ENCODE measurements around the gene TUBGCP2.
"Not testable (repeated sequence)": the region's sequence is repeated elsewhere in the genome, so short reads cannot be mapped to it uniquely, and the experiment has no call there.

Gene TUBGCP2

DNA sequence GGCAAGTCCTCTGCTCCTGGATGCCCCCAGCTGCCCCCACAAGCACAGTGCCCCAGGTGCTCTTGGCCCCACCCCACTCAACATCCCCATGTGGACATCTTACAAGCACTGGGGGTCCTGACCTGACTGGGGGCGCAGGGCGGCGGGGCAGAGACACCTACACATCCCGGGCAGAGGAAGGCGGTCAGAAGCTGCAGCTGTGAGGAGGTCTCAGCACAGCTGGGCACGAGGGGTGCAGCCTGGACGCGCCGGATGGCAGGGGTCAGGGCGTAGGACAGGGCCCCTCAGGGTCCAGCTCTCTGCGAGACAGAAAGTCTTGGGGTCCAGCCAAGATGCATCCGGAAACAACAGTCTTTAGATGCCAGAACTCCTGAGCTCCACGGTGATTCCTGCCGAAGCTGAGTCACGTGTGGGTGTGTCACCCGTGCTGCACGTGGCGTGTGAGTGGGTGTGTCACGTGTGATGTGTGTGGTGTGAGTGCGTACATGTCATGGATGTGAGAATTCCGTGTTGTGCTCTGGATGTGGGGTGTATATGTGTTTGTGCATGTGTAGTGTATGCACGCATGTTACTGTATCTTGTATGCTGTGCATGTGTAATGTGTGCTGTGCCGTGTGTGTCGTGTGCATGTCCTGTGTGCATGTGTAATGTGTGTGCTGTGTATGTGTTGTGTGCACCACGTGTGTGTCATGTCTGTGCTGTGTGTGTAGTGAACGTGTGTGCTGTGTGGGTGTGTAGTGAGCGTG, 65.9 kb downstream of the TUBGCP2 start:
- no peak for DNase-seq

DNA sequence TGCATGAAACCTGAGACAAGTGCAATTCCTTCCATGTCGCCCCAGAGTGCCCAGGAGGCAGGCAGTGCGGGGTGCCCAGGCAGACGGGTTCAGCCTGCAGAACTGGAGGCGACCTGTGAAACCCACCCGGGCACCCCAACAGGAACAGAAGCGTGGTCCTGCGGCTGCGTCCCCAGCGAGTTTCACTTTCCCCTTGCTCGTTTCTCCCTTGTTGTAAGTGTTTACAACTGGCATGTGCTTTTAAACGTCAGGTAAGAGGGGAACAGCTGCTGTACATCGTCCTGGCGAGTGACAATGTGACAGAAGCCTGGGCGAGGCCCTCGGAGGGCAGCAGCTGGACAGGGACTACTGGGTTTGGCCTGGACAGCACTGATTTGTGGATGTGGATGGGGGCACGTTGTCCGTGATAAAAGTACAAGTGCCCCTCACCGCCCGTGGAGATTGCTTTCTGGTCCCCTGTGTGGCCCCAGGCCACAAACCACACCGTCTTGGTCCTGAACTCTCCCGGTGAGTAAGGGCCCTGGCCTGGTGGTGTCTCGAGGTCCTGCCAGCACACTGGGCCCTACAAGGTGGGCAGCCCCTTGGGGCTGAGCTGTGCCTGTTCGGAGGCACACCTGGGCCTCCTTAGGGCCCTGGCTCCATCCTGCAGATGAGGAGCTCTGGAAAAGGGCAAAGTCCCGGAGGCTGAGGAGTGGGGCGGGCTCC, 67.0 kb downstream of the TUBGCP2 start:
- DNase-seq = no peak

DNA sequence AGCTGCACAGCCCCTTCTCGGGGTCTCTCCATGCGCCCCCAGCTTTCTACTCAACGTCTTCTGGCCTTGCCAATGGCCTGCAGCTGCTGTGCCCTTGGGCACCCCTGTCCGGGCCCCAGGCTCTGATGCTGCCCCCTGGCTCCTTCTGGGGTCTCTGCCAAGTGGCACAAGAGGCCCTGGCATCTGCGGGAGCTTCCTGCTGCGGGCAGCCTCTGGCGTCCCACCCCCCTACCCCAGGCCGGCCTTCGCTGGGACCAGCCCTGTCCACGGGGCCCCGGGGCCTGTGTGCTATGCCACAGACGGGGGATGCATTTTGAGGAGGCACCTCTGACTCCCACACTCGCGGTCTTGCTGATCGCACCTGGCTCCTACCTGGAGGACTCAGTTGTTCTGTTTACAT, 68.7 kb downstream of the TUBGCP2 start:
- no peak for DNase-seq

DNA sequence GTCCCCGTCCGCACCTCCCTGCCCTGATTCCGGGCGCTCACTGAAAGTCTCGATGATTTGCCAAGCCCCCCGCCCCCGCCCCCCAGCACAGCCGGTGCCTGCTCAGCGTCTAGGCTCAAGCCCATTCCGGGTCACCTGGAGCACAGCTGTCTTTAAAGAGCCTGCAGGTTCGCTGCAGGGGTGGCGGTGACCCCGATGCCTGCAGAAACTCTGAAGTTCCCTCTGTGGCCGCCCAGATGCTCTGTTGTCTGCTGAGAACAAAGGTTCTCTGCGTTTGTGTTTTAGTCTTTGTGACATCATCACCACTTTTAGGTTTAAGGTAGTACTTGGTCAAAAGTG, 70.2 kb downstream of the TUBGCP2 start:
- DNase-seq = no peak

DNA sequence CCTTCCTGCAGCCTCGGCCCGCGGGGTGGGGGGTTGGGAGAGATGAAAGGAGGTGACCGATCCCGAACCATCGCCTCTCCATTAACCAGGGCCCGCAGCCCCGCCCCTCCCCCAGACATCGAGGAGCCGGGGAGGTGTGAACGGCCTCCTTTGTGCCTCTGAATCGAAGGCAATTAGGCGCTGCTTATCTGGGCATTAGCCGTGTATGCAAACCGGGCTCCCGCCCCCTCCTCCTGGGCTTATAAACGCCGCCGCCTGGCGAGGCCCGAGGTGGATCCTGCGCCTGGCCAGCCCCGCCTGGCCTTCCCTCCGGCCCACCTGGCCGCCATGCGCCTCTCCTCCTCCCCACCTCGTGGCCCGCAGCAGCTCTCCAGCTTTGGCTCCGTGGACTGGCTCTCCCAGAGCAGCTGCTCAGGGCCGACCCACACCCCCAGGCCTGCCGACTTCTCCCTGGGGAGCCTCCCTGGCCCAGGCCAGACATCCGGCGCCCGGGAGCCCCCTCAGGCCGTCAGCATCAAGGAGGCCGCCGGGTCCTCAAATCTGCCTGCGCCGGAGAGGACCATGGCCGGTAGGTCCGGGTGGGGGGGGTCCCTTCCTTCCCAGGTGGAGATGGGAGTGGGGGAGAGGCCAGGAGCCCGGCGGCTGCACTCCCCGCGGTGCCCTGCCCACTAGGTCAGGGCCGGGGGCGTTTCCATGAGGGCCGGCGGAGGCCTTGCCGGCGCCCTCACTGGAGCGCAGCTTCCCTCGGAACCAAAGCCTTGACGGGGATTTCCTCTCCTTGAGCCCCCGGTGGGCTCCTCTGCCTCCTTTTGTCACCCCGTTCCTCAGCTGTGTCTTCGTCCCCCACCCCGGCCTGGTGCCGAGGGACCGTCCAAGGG, 70.8 kb downstream of the TUBGCP2 start, which contains the start of gene VENTX:
Gene VENTX, plus strand, starts transcription at position 268 of the 878 bp plus-strand sequence. Its CDS starts 60 bp downstream, at position 328.
- DNase-seq = no peak

DNA sequence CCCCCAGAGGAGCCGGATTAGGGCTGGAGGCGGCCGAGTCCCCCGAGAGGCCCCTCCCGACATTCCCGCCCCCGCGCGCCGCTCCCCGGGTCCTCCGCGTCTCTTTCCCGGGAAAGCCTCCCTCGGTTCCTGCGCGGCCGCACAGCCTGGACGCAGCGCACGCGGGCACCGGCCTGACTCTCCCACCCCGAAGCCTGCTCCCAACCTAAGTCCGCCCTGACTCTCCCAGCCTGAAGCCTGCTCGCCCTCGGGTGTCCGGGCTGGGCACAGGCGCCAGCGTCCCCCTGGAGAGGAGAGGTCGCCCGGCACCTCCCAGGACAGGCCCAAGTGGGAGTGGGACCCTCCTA, 71.5 kb downstream of the TUBGCP2 start:
- no peak for DNase-seq

DNA sequence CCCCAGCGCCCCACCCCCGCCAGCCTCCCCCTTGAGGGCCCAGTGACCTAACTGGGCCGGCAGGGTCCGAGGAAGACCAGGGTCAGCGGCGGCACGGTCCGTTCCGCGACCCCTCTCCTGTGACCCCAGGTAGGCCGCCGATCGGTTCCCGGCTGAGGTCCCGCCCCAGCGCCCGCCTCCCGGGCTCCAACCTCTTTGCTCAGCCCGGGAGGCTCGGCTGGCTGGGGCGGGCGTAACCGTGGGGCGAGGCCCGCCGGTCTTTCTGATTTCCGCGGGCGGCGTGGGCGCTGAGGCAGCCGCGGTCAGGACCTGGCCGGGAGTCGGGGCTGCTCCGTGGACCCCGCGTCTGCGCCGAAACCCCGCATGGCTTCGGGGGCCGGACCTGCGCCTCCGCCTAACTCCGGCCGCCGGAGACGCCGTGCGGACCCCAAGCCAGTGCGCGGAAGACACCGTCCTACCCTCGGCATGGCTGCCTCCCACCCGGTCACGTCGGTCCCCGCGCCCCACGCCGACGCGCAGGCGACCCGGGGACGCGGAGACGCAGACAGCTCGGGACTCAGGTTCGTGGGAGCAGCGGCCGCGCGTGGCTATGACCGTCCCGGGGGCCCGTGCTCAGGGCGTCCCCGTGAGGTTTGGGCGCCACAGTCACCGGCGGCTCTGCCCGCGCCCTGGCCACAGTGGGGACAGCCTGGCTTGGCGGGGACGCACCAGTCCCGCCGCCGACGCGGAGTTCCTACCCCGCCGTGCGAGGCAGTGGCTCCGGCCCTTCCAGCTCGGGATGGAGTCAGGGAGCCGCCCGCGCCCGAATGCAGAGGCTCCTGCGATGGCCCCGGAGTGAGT, 72.1 kb downstream of the TUBGCP2 start:
- no peak for DNase-seq

DNA sequence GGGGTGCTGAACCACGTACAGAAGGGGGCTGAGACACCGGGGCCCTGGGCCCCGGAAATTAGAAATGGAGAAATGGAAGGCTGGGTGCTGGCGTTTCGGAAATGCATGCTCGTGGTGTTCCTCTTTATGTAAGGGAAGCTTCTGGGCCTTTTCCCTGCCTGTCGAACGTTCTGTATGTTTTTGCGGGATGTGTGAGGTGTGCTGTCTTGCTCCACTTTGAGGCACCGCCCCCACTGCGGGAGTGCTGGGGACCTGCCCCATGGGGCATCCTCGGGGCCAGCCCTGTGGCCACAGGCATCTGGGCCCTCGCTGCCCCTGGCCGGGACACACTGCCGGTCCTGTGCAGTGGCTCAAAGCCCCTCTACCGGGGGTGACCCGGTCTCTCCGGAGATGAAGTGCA, 72.7 kb downstream of the TUBGCP2 start:
- DNase-seq = no peak

DNA sequence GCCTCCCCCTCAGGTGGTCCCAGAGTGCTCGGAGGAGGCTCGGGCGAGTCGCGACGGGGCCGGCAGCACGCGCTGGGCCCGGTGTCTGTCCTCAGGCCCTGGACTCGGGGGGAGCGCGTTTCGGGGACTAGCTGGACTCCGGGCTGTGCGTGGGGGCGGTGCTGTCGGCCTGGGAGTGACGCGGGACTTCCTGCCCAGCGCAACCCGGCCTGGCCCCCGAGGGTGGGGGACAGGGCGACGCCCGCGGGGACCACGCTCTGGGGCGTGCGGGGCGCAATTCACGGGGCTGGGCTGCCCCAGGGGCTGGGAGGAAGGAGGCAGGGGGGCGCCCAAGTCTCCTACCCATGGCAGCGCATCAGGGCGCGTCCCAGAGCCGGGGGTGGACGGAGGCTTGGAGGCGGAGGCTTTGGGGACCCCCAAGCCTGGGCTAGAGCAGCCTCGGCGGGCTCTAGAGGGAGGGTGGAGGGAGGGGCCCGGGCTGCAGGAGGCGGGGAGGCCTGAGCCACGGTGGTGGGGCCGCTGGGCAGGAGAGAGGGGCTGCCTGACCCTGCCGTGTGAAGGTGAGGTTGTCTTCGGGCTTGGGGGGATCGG, 73.3 kb downstream of the TUBGCP2 start:
- DNase-seq = no peak

DNA sequence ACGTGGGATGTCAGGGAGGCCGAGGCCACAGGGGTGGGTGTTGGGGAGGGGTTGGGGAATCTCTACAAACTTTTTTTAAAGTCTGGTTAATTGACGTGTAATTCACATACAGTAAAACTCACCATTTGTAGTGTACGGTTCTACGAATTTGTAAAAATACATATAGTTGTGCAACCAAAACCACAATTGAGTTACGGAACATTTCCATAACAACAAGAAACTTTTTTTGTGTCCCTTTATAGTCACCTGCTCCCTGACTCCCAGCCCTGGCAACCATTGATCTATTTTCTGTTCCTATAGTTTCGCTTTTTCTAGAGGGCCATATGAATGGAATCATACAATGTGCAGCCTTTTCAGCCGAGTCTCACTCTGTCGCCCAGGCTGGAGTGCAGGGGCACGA, 73.9 kb downstream of the TUBGCP2 start:
- DNase-seq = not testable (repeated sequence)

DNA sequence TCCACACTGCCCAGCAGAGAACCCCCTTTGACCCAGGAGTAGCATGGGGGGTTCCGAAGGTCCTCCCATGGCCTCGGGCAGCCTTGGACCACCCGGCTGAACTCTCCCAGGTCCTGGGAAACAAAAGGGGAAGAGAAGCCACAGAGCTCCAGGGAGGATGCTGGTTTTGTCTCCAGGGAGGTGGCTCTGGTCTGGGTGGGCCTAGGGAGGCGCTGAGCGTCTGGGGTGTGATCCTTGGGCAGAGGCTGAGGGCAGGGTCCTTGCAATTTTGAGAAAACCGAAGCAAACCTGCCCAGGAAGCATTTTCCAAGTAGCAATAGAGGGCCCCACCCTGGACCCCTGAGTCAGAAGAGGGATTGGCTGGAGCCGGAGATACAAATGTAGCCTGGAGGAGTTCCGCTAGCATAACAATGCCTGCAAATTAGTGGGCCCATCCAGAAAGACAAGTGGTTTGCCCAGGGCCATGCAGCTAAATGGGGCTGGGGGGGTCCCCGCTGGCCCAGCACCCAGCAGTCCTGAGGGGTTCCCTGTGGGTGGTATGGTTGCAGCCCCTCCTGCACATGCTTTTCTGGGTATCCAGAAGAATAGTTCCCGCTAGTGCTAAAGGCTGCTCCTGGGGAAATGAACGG, 76.6 kb downstream of the TUBGCP2 start:
- DNase-seq = no peak

DNA sequence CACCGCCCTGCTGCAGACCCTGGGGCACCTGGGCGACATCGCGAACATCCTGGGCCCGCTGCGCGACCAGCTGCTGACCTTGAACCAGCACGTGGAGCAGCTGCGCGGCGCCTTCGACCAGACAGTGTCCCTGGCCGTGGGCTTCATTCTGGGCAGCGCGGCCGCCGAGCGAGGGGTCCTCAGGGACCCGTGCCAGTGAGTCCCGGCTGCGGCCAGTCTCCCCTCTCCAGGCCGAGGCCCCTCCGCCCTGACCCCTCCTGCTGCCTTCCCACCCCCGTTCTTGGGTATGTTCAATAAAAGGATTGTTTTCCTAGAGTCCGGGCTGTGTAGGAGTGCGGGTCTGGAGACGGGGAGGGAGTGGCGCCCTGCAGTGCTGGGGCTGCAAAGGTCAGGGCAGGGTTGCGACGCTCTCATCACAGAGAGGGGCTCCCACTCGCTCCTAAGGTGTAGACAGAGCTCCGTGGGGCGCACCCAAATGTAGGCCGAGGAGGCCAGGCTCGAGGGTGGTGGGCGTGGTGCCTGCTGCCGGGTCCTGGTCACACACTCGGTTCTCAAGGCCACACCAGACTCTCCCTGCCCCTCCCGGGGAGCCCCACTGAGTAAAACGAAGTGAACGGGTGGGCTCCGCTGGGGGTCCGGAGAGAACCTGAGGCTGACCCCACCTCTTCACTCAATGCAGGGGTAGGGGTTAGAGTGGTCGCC, 77.3 kb downstream of the TUBGCP2 start:
- no peak for DNase-seq

DNA sequence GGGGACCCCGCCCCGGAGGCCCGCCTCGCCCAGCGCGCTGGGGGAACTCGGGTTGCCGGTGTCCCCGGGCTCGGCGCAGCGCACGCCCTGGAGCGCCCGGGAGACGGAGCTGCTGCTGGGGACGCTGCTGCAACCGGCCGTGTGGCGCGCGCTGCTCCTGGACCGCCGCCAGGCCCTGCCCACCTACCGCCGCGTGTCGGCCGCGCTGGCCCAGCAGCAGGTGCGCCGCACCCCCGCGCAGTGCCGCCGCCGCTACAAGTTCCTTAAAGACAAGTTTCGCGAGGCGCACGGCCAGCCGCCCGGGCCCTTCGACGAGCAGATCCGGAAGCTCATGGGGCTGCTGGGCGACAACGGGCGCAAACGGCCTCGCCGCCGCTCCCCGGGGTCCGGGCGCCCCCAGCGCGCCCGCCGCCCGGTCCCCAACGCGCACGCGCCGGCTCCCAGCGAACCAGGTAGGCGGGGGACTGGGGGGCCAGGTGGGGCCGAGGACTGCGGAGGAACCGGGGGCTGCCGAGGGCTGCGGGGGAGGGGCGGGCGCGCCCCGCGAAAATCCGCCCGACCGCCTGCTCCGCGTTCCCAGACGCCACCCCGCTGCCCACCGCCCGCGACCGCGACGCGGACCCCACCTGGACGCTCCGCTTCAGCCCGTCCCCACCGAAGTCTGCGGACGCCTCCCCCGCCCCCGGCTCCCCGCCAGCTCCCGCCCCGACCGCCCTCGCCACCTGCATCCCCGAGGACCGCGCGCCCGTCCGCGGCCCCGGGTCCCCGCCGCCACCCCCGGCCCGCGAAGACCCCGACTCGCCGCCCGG, 78.1 kb downstream of the TUBGCP2 start:
- no peak for DNase-seq

DNA sequence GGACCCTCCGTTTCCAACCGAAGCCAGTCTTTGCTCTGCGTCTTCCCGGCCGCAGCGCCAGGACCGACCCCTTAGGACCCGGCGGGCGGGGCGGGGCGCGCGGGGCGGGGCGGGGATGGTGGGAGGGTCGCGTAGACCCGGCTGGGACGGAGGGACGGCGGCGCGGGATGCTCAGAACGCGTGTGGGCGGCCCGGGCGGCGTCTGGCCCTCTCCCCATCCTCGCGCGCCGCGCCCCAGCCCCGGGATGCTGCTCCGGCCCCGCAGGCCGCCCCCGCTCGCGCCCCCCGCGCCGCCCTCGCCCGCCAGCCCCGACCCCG, 78.7 kb downstream of the TUBGCP2 start, which contains the start of gene UTF1:
Gene UTF1, plus strand, starts transcription at position 174 of the 318 bp plus-strand sequence. Its CDS starts 72 bp downstream, at position 246.
- no peak for DNase-seq

DNA sequence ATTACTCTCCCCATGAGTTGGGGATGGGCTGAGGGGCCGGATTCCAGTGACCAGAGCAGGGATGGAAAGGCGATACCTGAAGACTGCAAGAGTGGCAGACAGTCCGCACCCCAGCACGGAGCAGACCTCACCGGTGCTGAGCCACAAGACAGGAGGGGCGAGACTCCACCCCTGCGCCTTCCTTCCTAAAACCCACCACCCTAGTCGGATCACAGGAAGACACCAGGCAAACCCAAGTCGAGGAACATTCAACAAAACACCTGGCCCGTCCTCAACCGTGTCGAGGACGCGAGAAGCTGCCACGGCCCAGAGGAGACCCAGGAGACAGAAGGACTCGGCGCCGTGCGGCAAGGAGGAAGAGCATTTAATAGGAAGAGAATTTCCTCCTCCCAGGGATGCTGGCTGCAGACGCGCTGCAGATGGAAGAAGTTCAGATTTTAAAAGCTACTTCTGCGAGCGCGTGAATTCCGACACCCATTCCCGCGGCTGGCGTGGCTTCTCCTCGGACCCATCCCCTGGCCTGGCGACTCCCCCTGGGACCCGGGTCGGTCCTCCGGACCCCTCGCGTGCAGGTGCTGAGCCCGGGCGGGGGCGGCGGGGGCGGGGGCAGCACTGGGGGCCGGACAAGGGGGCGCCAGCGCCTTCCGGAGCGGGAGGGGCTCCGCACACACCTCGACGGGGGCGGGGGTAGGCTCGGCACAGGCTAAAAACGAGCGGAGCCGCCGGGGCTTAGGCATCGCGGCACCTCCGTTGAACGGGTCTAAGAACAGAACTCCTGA, 79.2 kb downstream of the TUBGCP2 start:
- DNase-seq = no peak
